Spleen (tissue), 11 donors: Measurements from ENCODE around the gene REG4. TPM values are rescaled to one million over a fixed set of nuclear protein-coding genes. Genes with fewer than 3 reads are reported as not detected.

Source experiments
- DNase-seq: peaks from one replicate; pipeline ENCODE4 v3.0.0-alpha.2; 2020
- H3K27ac ChIP-seq, 8 donors: fragments of 200-600 bp; sonication (generic) in 7 of 8; 1 replicate in 4 of 8; 2 replicates in 4 of 8; pipeline versions ENCODE4 v1.5.0 to v1.8.0; 2016 to 2021; ENCODE audit warnings: inconsistent platforms in 4 of 8, mild to moderate bottlenecking in 4 of 8, moderate library complexity in 1 of 8
- H3K27me3 ChIP-seq, 7 donors: fragments of 200-600 bp; sonication (generic) in 6 of 7; replicated peaks in 1 of 7; 1 replicate in 4 of 7; 2 replicates in 3 of 7; pipeline versions ENCODE4 v1.5.0 to v1.8.0; 2016 to 2021; ENCODE audit warnings: inconsistent platforms in 3 of 7, mild to moderate bottlenecking in 1 of 7
- H3K36me3 ChIP-seq, 6 donors: fragments of 200-600 bp; sonication (generic) in 5 of 6; 1 replicate in 4 of 6; 2 replicates in 2 of 6; pipeline versions ENCODE4 v1.5.0 to v1.8.0; 2016 to 2021; ENCODE audit warnings: inconsistent platforms in 2 of 6
- H3K4me1 ChIP-seq, 6 donors: fragments of 200-600 bp; sonication (generic) in 5 of 6; 1 replicate in 3 of 6; 2 replicates in 3 of 6; pipeline versions ENCODE4 v1.5.0 to v1.8.0; 2016 to 2021; ENCODE audit warnings: inconsistent platforms in 3 of 6
- H3K4me3 ChIP-seq, 8 donors: fragments of 200-600 bp; sonication (generic) in 7 of 8; 1 replicate in 4 of 8; 2 replicates in 4 of 8; pipeline versions ENCODE4 v1.5.0 to v1.8.0; 2016 to 2021; ENCODE audit warnings: inconsistent platforms in 4 of 8, mild to moderate bottlenecking in 4 of 8, moderate library complexity in 2 of 8
- H3K9me3 ChIP-seq, 8 donors: fragments of 200-600 bp; sonication (generic) in 7 of 8; 1 replicate in 4 of 8; 2 replicates in 4 of 8; pipeline versions ENCODE4 v1.5.0 to v1.8.0; 2016 to 2021; ENCODE audit warnings: inconsistent platforms in 4 of 8
- CTCF ChIP-seq, 11 experiments: fragments of 200-600 bp in 7 of 11; fragments of 450-650 bp in 4 of 11; sonication (generic) in 4 of 11; IDR thresholded peaks in 8 of 11; conservative IDR thresholded peaks in 3 of 11; 1 replicate in 7 of 11; 2 replicates in 4 of 11; pipeline versions ENCODE4 v1.4.0 to v1.8.0; 2016 to 2021; ENCODE audit warnings: antibody characterized with exemption in 11 of 11, inconsistent platforms in 4 of 11, mild to moderate bottlenecking in 1 of 11
- POLR2A ChIP-seq, 3 donors: fragments of 450-650 bp; IDR thresholded peaks; one replicate each; pipeline ENCODE4 v1.5.1; 2017; ENCODE audit warnings: antibody characterized with exemption in 3 of 3, mild to moderate bottlenecking in 1 of 3
- POLR2AphosphoS5 ChIP-seq, 3 donors: sonication (generic); formaldehyde crosslinking; IDR thresholded peaks; one replicate each; pipeline ENCODE4 v1.5.1; 2017; ENCODE audit warnings: antibody characterized with exemption in 3 of 3
- WGBS, 5 donors: extraction: QIAGEN DNeasy Blood & Tissue Kit in 3 of 5; methylation state at CpG; one replicate each; pipeline versions ENCODE4 v1.1.5 to v1.1.7; 2013 to 2018; 5-methylcytosine and 5-hydroxymethylcytosine counted together
- intact Hi-C: fragments of 100-400 bp; cut with DNase I; formaldehyde crosslinking; loops from one replicate; pipeline ENCODE4 v1.15.0; 2023; ENCODE audit warnings: low total_unique reads
- polyA plus RNA-seq, 3 donors: library from polyadenylated mRNA; stranded (reverse); fragments of 200-250 nt; gene quantifications; one replicate each; pipeline ENCODE4 v1.2.1, GENCODE V29; 2013
- total RNA-seq, 7 donors: library from RNA; depleted of rRNA in 3 of 7; stranded (reverse); fragments of >200 nt in 3 of 7; fragmentation: NEBNext Ultra II Directional in 4 of 7; extraction: Animal tissue kit (Norgen Biotek cat#: 25700) in 4 of 7; gene quantifications; one replicate each; pipeline versions ENCODE4 v1.1.0 to v1.2.1, GENCODE V29; 2016 to 2021
- donor health status: healthy with polysubstance abuse.
- donor health status: DM: no; HTN: no; CAD: no; lungs with moderate emphysema.
- donor health status: DM: no; HTN: no; CAD: no.
- donor health status: Bipolar disorder and iron deficiency.
- donor health status: healthy.
- donor health status: DM: no; HTN: no; CAD: no.
- donor health status: DM: yes; HTN: yes; CAD: no.

REG4 gene
- total and polyA plus RNA-seq, 10 donors = 0.24 to 0.40 TPM; not detected in 8

DNA sequence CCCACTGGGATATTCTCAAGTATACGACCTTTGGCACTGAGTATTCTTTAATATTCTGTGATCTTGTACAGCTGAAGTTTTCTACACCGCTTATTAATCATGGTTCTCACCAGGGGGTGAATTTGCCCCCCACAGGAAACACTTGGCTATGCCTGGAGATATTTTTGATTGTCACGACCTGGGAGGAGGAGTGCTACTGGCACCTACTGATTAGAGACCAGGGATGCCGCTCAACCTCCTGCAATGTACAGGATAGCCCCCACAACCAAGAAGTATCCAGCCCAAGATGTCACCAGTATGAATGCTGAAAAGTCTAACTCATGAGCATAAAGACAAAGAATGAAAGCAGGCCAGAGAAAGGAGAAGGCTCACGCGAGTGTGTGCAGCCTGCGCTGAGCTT, 13.7 kb downstream of the REG4 start:
- DNase-seq = no peak
- H3K36me3 ChIP-seq = no peaks in the 10 kb centered on the region
- no peak overlapping the region for H3K4me3 ChIP-seq
- H3K9me3 ChIP-seq = no peaks in the 10 kb centered on the region
- TF ChIP-seq CTCF (IDR thresholded peaks at IDR 0.05 in 8 of 11, conservative IDR thresholded peaks at IDR 0.05 in 3 of 11) (no peak), POLR2AphosphoS5 (IDR thresholded peaks at IDR 0.05) (no peak), POLR2A (IDR thresholded peaks at IDR 0.05) (no peak)
- intact Hi-C loops = no loop called here
- no peaks in the 10 kb centered on the region for H3K4me1 ChIP-seq
- WGBS, 5 donors = 87 to 93% (median 91%) methylated on average over 7 of the region's 7 CpGs
- H3K27ac ChIP-seq = no peak overlapping the region
- no peaks in the 10 kb centered on the region for H3K27me3 ChIP-seq

GRCh38 chr1:119797162-119797561, 14.1 kb downstream of the REG4 start:
- intact Hi-C loops = no loop called here
- no peak for DNase-seq
- Histone ChIP-seq H3K27me3 (no peaks in the 10 kb centered on the region), H3K36me3 (no peaks in the 10 kb centered on the region), H3K9me3 (no peaks in the 10 kb centered on the region), H3K4me1 (no peaks in the 10 kb centered on the region), H3K27ac (no peak overlapping the region), H3K4me3 (no peak overlapping the region)
- WGBS, 5 donors = 52 to 84% (median 70%) methylated on average over 1 of the region's 1 CpG
- TF ChIP-seq CTCF (IDR thresholded peaks at IDR 0.05 in 8 of 11, conservative IDR thresholded peaks at IDR 0.05 in 3 of 11) (no peak), POLR2A (IDR thresholded peaks at IDR 0.05) (no peak), POLR2AphosphoS5 (IDR thresholded peaks at IDR 0.05) (no peak)

GRCh38 chr1:119795261-119796200, 15.7 kb downstream of the REG4 start:
- intact Hi-C loops = no loop called here
- Histone ChIP-seq H3K4me1 (no peaks in the 10 kb centered on the region), H3K27ac (no peak overlapping the region), H3K36me3 (no peaks in the 10 kb centered on the region), H3K9me3 (no peaks in the 10 kb centered on the region), H3K4me3 (no peak overlapping the region), H3K27me3 (no peaks in the 10 kb centered on the region)
- TF ChIP-seq POLR2A (IDR thresholded peaks at IDR 0.05) (no peak), CTCF (IDR thresholded peaks at IDR 0.05 in 8 of 11, conservative IDR thresholded peaks at IDR 0.05 in 3 of 11) (no peak), POLR2AphosphoS5 (IDR thresholded peaks at IDR 0.05) (no peak)
- WGBS, 5 donors = 80 to 93% (median 87%) methylated on average over 9 of the region's 9 CpGs
- DNase-seq = no peak

- H3K9me3 ChIP-seq = no peaks in the 10 kb centered on the region
- 76 to 88% (median 84%) methylated on average over 3 of the region's 3 CpGs for WGBS, 5 donors
- no peak for DNase-seq
- H3K27ac ChIP-seq = no peak overlapping the region
- no peak overlapping the region for H3K4me3 ChIP-seq
- no peak for TF ChIP-seq POLR2A (IDR thresholded peaks at IDR 0.05)
- TF ChIP-seq POLR2AphosphoS5 (IDR thresholded peaks at IDR 0.05) = no peak
- no peak for TF ChIP-seq CTCF (IDR thresholded peaks at IDR 0.05 in 8 of 11, conservative IDR thresholded peaks at IDR 0.05 in 3 of 11)
- H3K27me3 ChIP-seq = no peaks in the 10 kb centered on the region
- H3K4me1 ChIP-seq = no peaks in the 10 kb centered on the region
- no peaks in the 10 kb centered on the region for H3K36me3 ChIP-seq
- intact Hi-C loops = no loop called here
Measured at GRCh38 chr1:119794876-119795240, 16.4 kb downstream of the REG4 start.
